Upper lobe of left lung (tissue), 4 donors: ENCODE results near the gene CDYL.

Experiments used
- EP300 ChIP-seq, 4 donors: sonication (generic); formaldehyde crosslinking; IDR thresholded peaks; one replicate each; pipeline ENCODE4 v1.5.1; 2017; ENCODE audit warnings: antibody characterized with exemption in 4 of 4, control low read depth in 2 of 4
- POLR2A ChIP-seq, 4 donors: fragments of 450-650 bp; IDR thresholded peaks; one replicate each; pipeline ENCODE4 v1.5.1; 2016 to 2017; ENCODE audit warnings: antibody characterized with exemption in 4 of 4, mild to moderate bottlenecking in 2 of 4
- POLR2AphosphoS5 ChIP-seq, 2 donors: sonication (generic); formaldehyde crosslinking; IDR thresholded peaks; one replicate each; pipeline ENCODE4 v1.5.1; 2017; ENCODE audit warnings: antibody characterized with exemption in 2 of 2
- TF ChIP-seq, protein P1 (sequence below), 6 experiments: fragments of 450-650 bp in 4 of 6; fragments of 200-600 bp in 2 of 6; sonication (generic) in 2 of 6; IDR thresholded peaks; one replicate each; pipeline ENCODE4 v1.5.1; 2016 to 2019; ENCODE audit warnings: antibody characterized with exemption in 6 of 6

DNA sequence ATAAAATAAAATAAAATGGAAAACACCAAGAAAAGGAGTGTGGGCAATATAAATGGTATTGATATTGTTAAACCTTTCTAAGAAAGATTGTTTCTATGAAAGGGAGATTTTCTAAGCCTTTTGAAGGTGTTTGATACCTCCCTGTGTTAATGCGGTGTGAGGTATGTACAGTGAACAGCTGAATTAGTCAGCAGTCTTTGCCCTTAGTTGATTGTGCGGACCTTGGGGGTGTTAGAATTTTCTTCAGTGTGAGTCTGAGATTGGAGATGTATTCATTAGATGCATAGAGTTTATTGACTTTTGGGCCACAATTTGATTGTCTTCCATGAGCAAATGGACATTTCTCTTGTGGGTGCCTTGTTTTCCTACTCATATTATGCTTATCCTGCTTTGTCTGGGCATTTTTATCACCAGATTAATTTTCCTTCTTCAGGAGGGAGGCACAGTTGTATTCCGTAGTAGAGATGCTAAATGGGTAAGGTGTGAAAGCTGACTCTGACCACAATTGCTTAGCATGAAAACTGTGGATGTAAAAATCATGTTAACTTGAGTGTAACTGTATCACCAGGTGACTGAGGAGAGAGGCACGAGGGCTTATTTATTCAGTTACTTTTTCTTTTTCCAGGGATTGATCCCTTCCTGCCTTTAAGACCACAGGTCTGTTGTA lies 42.2 kb downstream of the CDYL start:
- TF ChIP-seq POLR2A (IDR thresholded peaks at IDR 0.05) (no peak), EP300 (IDR thresholded peaks at IDR 0.05) (no peak), POLR2AphosphoS5 (IDR thresholded peaks at IDR 0.05) (no peak)
- TF ChIP-seq, protein P1, sequence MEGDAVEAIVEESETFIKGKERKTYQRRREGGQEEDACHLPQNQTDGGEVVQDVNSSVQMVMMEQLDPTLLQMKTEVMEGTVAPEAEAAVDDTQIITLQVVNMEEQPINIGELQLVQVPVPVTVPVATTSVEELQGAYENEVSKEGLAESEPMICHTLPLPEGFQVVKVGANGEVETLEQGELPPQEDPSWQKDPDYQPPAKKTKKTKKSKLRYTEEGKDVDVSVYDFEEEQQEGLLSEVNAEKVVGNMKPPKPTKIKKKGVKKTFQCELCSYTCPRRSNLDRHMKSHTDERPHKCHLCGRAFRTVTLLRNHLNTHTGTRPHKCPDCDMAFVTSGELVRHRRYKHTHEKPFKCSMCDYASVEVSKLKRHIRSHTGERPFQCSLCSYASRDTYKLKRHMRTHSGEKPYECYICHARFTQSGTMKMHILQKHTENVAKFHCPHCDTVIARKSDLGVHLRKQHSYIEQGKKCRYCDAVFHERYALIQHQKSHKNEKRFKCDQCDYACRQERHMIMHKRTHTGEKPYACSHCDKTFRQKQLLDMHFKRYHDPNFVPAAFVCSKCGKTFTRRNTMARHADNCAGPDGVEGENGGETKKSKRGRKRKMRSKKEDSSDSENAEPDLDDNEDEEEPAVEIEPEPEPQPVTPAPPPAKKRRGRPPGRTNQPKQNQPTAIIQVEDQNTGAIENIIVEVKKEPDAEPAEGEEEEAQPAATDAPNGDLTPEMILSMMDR (IDR thresholded peaks at IDR 0.05): no peak
